GM19438 (cell line): ENCODE results near the gene TTC31.
"Not testable (repeated sequence)": the region's sequence is repeated elsewhere in the genome, so short reads cannot be mapped to it uniquely, and the experiment has no call there.

Experiments used
- ATAC-seq: cut with Tn5 transposase; IDR thresholded peaks from one replicate; pipeline ENCODE4 v1.9.1; 2021; ENCODE audit warnings: low read depth; ENCODE audit not compliant: unreplicated experiment

TTC31 gene

DNA sequence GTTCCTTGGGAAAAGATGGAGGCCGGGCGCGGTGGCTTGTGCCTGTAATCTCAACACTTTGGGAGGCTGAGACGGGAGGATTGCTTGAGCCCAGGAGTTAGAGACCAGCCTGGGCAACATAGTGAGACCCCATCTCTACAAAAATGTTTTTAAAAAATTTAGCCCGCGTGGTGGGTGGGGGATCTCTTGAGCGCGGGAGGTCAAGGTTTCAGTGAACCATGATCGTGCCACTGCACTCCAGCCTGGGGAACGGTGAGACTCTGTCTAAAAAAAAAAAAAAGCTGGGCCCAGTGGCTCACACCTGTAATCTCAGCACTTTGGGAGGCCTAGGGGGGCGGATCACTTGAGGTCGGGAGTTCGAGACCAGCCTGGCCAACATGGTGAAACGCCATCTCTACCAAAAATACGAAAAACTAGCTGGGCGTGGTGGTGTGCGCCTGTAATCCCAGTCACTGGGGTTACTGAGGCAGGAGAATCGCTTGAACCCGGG, 839 bp downstream of the TTC31 start:
- ATAC-seq = not testable (repeated sequence)

DNA sequence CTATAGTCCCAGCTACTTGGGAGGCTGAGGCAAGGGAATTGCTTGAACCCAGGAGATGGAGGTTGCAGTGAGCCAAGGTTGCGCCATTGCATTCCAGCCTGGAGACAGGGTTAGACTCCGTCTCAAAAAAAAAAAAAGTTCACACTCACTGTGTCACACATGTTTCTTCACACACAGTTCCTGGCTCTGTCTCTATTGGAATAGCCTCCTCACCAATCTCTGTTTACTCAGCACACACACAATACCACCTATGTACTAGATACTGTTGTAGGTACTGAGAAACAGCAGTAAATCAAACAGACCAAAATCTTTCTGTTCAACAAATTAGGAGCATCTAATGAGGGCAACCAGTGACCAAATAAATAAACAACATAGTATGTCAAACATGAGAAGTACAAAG, 3.3 kb downstream of the TTC31 start:
- ATAC-seq = no peak

DNA sequence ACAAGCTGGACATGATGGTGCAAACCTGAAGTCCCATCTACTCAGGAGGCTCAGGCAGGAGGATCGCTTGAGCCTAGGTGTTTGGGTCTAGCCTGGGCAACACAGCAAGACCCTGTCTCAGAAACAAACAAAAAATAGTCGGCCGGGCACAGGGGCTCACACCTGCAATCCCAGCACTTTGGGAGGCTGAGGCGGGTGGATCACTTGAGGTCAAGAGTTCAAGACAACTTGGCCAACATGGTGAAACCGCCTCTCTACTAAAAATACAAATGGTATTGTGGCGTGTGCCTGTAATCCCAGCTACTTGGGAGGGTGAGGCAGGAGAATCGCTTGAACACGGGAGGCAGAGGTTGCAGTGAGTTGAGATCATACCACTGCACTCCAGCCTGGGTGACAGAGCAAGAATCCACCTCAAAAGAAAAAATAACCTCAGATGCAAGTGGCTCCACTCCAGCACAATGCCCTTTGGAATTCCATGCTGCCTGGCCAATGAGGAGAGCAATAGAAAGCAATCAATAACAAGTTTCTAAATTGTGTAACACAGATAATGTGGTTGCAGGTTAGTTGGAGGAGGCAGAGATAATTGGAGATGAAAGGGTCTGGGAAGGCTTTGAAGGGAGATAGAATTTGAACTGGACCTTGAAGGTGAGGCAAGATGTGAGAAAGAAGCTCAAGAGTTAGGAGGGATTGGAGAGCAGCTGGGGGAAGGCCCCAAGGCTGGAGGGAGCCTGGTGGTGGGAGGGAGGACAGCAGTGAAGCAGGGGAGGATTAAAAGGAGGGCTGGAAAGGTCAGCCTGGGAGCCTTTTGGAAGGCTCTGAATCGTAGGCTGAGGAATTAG, 6.0 kb downstream of the TTC31 start:
- ATAC-seq = no peak

DNA sequence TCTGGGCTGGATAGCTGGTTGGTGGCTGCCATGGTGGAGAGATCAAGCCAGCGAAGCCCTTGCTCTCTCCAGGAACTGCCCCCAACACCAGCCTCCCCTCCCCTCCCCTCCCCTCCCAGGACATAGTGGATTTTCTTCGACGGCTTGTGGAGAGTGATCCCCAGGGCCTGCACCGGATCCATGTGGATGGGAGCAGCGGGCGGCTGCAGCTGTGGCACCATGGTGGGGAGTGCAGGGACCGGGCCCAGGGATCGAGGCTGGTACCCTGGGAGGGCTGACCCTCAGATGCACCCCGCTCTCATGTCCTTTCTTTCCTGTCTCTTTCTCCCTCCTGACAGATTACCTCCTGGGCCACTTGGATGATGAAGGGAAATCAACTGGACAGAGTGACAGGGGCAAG, 7.0 kb downstream of the TTC31 start:
- ATAC-seq = no peak

DNA sequence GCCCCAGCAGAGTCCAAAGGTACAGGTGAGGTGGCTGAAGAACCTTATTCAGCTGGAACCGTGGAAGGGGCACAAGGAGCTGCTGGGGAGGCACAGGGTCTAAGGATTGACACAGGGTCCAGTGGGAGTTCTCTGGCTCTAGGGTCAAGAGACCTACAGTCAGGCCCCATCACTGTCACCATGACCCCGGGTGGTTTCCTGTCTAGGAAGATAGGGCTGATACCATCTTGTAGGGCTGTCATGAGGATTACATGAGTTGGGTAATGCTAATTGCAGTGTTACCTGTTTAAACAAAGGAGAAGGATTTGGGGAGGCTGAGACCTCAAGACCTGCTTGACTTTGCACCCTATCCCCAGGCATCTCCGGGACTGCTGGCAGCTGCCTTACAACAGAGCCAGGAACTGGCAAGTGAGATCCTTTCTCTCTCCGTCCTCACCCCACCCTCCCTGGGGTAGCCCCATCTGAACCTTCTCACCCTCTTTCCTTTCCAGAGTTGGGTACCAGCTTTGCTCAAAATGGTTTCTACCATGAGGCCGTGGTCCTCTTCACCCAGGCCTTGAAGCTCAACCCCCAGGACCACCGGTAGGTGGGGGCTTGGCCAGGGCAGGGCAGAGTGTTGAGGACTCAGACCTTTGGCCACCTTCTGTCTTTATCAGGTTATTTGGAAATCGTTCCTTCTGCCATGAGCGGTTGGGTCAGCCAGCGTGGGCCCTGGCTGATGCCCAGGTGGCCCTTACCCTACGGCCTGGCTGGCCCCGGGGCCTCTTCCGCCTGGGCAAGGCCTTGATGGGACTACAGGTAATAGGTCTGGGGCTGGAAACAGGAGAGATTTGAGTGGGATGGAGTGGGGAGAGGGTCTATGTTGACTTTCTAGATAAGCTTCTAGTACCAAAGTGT, 9.0 kb downstream of the TTC31 start:
- ATAC-seq = no peak

DNA sequence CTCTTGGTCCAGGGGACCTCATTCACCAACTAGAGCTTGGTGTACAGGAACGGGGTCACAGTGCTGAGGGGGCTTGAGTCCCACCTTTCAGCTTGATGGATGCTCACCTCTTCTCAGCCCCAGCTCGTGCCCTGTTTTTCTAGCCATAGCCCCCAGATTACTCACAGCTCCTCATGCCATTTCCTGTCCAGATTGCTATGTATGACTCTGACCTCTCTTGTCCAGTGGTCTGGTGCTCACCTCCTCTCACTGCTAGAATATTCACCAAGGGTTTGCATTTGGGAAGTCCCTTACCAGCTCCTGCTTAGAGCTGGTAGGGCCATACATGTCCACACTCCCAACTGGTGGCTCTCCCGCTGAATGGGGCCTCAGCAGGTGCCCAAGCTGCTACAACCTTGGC, 10.7 kb downstream of the TTC31 start:
- no peak for ATAC-seq

DNA sequence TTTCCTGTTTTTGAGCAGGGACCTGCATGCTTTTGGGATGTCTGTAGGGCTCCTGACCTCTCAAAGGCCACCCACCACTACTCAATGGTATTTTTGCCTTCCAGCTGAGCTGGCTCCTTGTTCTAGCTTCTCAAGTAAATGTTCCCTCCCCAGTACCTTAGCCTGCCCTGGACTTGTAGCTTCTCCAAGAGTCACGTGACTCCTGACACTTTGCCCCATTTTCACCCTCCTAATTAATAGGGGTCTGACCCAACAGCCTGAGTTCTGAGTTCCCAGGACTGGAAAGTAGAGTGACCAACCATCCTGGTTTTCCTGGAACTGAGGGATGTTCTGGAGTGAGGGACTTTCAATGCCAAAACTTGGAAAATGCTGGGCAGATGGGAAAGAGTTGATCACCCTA, 12.6 kb downstream of the TTC31 start:
- ATAC-seq = no peak

DNA sequence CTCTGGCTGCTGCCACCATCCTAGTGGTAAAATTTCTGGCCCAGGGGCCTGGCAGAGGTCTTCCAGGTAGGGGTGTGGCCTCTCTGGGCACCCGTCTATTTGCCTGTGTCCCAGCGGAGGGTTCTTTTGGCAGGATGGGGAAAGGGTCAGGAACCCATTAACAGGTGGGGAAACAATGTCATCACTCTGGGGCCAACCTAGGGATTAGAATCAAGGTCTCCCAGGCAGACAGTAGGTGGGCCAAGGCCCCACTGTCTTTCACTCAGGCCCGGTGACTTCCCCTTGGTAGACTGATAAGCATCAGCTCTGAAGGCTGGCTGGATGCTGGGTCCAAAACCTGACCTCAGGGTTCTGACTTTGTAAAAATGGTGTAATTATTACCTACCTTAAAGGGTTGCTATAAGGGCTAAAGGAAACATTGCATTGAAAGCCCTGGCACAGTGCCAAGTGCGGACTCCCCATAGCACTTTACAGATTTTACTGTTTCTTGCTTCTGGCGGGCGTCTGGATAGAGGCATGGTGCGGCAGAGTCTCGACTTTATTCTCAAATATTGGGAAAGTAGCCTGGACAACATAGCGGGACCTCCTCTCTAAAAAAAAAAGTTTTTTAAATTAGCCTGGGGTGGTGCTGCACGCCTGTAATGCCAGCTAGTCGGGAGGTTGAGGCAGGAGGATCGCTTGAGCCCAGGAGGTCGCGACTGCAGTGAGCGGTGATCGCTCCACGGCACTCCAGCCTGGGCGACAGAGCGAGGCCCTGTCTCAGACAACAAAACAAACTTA, 14.3 kb downstream of the TTC31 start:
- no peak for ATAC-seq

DNA sequence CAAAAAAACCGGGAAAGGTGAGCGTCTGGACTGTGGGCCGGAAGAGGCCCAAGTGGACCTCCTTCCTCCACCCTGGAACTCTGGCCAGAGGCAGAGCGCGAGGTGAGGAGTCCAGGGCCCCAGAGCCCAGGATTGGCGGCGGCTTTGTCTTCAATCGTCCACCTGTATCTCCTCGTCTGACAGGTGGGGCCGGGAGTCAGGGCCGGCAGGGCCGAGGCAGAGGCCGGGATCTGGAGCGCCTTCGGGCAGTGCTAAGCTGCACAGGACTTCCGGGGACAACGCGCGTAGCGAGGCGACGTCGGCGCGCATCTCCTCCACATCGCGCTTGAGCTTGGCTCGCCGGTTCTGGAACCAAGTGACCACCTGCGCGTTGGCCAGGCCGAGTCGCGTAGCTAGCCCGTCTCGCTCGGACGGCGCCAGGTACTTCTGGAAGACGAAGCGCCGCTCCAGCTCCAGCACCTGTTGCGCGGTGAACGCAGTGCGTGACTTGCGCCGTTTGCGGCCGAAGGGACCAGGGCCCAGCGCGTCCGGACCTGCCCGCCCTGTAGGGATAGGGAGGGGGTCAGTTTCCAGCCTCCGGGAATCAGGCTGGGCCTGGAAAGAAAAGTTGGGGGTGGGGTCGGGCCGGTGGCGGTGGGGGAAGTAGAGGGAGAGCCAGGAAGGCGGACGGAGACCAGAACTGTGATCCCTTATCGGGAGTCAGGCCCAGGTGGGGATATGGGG, 15.1 kb downstream of the TTC31 start:
- no peak for ATAC-seq

DNA sequence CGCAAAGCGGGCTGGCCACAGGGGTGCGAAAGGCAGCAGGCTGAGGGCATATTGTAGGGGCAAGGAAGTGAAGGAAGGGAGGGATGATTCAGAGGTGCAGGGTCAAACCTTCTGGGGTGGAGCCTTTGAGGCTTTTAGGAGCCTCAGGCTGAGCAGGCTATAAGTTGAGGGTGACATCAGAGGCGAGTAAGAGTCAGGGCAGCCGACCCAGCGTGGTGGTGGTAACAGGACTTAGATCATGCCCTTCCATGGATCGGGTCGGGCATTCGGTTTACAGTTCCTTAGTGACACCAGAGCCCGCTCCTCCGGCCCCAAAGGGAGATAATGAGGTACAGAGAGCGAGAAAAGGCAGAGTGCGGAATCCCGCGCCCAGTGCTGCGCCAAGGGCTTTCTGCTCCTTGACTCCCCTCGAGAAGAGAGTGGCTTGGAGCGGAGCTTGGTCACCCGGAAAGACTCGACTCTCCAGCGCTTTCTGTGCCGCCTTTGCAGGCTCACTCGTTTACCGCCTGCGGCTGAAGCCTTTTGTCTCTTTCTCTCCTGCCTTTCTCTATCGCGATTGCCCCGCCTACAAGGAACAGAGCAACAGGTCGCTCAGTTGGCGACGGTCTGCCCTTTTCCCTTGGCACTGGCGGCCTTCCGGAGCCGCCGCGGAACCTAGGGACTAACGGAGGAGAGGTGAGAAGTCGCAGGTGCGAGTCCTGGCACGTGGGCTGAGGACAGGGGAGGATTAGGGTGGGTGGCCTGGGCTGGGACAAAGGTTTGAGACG, 15.8 kb downstream of the TTC31 start:
- no peak for ATAC-seq

DNA sequence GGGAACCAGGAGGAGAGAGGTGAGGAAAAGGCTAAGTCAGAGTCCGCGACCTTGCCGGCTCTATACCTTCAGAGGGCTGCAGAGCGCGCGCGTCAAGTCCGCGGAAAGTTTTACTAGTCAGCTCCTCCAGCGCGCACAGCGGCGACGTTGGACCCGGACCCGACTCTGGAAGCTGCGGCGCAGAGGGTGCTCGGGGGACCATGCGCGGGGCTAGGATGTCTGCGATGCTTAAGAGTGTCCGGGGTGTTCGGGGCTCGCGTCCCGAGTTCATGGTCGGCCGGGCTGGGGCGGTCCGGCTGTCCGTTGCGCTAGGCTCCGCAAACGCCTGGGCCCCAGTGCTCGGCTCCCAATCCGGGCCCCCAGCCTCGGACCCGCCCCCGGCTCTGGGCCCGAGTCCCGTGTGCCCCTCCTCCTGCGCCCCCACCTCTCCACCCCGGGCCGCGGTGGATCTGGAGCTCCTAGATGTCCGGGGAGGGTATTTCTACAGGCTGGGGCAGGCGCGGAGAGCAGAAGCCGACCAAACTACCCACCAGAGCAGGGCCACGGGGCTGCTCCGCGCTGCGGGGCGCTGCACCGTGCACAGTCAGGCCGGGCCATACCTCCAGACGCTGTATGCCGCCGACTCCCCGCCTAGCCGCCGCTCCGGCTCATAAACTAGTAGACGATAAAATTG, 16.5 kb downstream of the TTC31 start, which contains the start of gene LBX2:
Gene LBX2 (minus strand): TSS at position 337 of the 673 bp plus-strand sequence. CDS start 66 bp downstream, at position 271.
- ATAC-seq = no peak

DNA sequence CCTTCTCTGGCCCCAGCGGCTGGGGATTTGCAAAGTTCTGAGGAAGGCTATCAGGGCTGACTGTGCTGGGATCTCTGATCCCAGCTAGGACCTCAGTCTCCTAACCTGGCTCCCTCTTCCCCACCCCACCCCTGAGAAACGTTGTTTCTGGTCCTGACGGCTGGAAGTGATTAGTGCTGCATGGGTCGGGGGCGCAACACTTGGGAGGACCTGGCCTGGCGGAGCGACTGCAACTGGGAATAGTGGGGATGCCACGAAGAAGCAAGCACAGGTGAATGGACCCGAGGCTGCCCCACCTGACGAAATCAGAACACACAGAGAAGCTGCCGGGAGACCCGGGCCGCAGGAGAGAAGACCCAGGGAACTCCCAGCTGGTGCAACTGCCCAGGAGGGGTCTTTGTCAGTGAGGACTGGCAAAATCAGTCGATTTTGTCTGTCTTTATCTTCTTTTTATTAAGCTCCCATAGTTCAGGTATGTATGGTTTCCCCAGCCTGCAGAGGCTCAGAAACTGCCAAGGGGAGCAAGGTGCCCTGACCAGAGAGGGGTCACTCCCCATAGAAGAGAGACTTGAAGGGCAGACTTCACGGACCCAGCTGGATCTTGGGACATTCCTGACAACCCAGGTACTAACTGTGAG, 17.2 kb downstream of the TTC31 start:
- no peak for ATAC-seq

DNA sequence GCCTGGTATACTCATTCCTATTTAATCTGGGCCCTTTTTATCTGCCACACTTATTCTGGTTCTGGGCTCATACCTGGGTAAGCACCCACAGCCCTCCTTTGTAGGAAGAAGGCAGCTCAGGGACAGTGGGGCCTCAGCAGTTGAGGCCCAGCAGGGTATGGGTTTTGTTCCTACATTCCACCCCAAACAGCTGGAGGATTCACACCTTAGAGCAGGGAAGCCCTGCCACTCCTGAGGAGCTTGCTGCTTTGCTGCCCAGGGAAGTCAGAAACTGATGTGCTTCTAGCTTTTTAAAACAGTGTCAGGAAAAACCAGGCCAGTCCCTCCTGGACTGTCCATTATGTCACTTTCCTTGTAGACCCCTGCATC, 17.7 kb downstream of the TTC31 start:
- no peak for ATAC-seq

DNA sequence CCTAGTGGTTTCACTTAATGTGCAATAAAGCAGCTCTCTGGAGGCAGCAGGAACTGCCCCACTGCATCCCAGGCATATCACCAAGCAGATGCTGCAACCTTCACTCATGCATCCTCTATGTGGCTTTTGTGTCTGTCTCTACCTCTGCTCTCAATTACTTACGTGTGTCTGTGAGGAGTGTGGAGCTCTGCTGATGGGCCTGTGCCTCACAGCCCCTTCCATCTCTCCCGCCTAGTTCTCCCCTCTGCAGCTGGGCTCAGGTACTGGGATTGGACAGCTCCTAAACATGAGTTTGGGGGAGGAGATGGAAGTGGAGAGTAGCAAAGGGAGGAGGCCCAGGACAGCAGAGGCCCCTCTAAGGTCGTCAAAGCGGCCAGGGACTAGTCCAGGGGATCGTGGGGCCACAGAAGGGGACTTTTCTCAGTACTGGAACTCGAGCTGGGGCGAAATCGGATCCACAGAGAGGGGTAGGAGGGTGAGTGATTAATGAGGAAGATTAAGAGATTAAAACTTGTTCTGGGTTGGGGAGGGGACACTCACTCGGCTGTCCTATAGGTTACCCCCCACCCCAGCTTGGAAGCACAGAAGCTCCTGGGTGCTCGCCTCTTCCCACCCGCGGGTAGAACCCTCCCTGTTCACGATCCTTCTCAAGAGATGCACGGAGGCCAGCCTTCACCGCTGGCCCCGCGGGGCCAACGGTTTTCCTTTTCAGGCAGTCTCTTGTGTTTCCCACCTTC, 18.6 kb downstream of the TTC31 start:
- ATAC-seq = no peak

DNA sequence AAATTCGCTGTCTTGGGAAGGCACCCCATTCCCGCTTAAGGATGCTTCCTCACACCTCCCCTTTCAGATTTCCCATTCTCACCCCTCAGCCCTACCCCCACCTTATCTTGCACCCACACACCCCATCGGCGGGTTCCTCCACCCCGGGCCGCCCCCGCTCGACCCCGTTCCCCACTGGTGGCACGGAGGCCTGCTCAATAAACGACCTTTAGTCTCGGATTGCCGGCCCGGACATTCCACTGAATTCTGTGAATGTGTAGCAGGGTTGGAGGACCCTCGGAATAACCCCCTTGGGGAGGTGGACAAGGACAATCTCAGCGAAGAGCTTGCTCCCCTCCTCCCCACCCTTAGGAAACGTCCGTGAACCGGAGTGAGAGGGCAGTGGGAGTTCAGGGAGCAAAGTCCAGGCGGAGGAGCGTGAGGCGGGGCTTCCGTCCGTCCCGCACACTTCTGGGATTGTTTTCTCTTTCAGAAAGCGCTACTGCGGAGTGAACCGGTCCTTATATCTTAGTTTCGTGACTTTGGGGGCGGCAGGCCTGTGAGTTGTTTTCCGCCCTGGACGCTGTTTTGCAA, 19.4 kb downstream of the TTC31 start:
- ATAC-seq = no peak

DNA sequence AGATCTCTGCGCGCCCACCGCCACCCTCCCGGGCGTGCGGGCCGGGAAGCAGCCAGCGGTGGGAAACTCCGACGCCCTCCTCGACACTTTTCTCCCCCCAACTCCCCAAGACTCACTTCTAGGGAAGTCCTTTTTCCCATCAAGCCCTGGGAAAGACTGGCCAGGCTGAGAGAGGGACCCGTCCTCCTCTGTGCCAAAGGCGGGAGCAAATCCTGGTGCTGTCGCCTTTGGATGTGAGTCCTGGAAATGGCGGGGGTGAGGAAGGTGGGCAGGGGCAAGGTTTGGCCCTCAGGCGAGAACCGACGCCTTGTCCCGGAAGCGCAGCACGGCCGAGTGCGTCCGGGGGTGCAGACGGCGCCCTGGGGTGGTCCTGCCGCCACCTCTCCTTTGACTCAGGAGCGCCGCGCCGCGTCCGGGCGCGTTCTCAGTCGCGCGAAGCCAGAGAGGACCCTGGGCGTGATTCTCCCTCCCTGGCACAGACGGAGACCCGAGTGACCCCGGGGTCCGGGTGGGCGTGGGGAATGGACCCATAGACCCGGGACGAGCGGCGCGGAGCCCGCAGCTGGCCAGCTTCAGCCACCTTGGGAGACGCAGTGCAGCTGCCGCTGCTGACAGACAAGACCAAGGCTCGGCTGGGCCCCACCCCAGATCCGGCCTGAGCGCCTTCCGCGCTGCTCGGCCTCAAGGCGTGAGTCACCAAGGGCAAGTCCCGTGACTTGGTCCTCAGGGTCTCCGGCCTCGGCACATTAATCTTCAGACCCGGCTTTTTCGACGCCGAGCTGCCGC, 20.0 kb downstream of the TTC31 start:
- ATAC-seq = peak; percentile 41
